Measurements from ENCODE around the gene GRK4.

DNA sequence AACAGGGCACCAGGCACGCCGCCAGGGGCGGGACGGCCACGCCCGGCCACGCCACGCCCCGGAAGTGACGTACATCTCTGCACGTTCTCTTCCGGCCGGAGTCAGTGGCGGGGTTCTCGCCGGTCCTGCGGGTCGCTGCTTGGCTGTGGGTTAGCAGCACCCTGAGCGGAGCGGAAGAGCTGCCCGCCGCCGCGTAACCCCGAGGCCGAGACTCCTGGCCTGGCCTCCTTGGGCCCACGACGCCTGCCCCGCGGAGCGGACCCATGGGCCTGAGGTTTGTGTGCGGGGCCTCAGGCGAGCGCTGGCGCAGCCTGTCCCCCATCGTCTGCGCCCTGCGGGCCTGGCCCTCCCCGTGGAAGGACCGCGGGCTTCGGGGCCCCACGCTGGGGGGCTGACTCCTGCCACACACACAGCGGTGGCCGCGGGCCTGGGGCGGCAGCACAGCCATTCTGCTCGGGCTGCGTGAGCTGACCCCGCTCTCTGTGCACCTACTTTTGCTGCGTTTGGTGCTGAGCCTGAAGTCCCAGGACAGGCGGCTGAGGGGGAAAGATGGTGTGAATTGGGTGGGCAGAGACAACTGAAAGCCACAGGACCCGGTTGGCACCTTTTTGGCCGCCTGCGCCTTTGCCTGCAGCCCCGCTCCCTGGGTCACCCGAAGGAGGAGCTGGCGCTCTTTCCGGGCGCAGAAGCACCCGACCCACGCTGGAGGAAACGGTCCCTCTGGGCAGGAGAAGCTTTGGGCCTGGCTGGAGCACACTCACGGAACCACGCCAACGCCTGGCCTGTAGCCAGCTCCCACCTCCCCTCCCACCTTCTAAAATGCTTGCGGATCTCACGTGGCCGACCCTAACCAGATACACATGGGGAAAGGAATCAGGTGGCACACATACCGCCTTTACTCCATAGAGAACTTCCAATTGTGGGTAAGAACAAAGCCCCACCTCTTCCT is 28.3 kb upstream of the GRK4 start:
- TF ChIP-seq, protein P1, sequence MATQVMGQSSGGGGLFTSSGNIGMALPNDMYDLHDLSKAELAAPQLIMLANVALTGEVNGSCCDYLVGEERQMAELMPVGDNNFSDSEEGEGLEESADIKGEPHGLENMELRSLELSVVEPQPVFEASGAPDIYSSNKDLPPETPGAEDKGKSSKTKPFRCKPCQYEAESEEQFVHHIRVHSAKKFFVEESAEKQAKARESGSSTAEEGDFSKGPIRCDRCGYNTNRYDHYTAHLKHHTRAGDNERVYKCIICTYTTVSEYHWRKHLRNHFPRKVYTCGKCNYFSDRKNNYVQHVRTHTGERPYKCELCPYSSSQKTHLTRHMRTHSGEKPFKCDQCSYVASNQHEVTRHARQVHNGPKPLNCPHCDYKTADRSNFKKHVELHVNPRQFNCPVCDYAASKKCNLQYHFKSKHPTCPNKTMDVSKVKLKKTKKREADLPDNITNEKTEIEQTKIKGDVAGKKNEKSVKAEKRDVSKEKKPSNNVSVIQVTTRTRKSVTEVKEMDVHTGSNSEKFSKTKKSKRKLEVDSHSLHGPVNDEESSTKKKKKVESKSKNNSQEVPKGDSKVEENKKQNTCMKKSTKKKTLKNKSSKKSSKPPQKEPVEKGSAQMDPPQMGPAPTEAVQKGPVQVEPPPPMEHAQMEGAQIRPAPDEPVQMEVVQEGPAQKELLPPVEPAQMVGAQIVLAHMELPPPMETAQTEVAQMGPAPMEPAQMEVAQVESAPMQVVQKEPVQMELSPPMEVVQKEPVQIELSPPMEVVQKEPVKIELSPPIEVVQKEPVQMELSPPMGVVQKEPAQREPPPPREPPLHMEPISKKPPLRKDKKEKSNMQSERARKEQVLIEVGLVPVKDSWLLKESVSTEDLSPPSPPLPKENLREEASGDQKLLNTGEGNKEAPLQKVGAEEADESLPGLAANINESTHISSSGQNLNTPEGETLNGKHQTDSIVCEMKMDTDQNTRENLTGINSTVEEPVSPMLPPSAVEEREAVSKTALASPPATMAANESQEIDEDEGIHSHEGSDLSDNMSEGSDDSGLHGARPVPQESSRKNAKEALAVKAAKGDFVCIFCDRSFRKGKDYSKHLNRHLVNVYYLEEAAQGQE (IDR thresholded peaks at IDR 0.05; ENCODE audit: low read depth) = no peak
- TF ChIP-seq EGR1 (IDR thresholded peaks at IDR 0.05) = no peak
- no peak for TF ChIP-seq YY1 (IDR thresholded peaks at IDR 0.05; ENCODE audit: low read depth)
- no peak for TF ChIP-seq RAD21 (IDR thresholded peaks at IDR 0.05; ENCODE audit: low read depth)
- no peak for TF ChIP-seq EP300 (IDR thresholded peaks at IDR 0.05; ENCODE audit: borderline replicate concordance)
- no peak for TF ChIP-seq CEBPB (IDR thresholded peaks at IDR 0.05)
- no peak for TF ChIP-seq ZBTB7A (IDR thresholded peaks at IDR 0.05; ENCODE audit: low read depth)
- TF ChIP-seq, protein P2, sequence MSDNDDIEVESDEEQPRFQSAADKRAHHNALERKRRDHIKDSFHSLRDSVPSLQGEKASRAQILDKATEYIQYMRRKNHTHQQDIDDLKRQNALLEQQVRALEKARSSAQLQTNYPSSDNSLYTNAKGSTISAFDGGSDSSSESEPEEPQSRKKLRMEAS (IDR thresholded peaks at IDR 0.05) = peak; percentile 63; the same call in 1 of the 2 replicates
- TF ChIP-seq NFIC (IDR thresholded peaks at IDR 0.05) = peak; percentile 39; the same call in 1 of the 2 replicates
- TF ChIP-seq TAF1 (IDR thresholded peaks at IDR 0.05; ENCODE audit: low read depth) = peak; percentile 89
- TF ChIP-seq, protein P3, sequence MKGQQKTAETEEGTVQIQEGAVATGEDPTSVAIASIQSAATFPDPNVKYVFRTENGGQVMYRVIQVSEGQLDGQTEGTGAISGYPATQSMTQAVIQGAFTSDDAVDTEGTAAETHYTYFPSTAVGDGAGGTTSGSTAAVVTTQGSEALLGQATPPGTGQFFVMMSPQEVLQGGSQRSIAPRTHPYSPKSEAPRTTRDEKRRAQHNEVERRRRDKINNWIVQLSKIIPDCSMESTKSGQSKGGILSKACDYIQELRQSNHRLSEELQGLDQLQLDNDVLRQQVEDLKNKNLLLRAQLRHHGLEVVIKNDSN (IDR thresholded peaks at IDR 0.05) = 0 out of 2 replicates have a peak, but pooled peaks have one; percentile 21
- peak; percentile 59; the same call in 1 of the 2 replicates for TF ChIP-seq CREB1 (IDR thresholded peaks at IDR 0.05; ENCODE audit: low read depth)
- no peak; the same call in 1 of the 2 replicates for TF ChIP-seq TCF12 (IDR thresholded peaks at IDR 0.05; ENCODE audit: low read depth)
- TF ChIP-seq TEAD4 (IDR thresholded peaks at IDR 0.05) = no peak

Measured in Ishikawa (cell line).